Uterus (tissue), 2 donors: Measurements from ENCODE around the gene FAM174B.

Source experiments
- CTCF ChIP-seq, 4 experiments: fragments of 200-600 bp in 2 of 4; fragments of 450-650 bp in 2 of 4; sonication (generic) in 2 of 4; IDR thresholded peaks; one replicate each; pipeline ENCODE4 v1.5.1; 2016 to 2019; ENCODE audit warnings: antibody characterized with exemption in 4 of 4, mild to moderate bottlenecking in 2 of 4, moderate library complexity in 1 of 4
- POLR2A ChIP-seq, 2 donors: fragments of 450-650 bp; IDR thresholded peaks; one replicate each; pipeline ENCODE4 v1.6.1; 2016; ENCODE audit warnings: antibody characterized with exemption in 2 of 2, mild to moderate bottlenecking in 1 of 2, moderate library complexity in 1 of 2

- TF ChIP-seq CTCF (IDR thresholded peaks at IDR 0.05) (no peak), POLR2A (IDR thresholded peaks at IDR 0.05) (no peak)
Observed at GRCh38 chr15:92612891-92613290, 42.7 kb downstream of the FAM174B start.
